ENCODE data around the gene TMX1. TPM values are rescaled to one million over a fixed set of nuclear protein-coding genes. Genes with fewer than 3 reads are reported as not detected.

TMX1 gene
- total and polyA plus RNA-seq, 2 of the 8 experiments (the other 6 are each of a cell fraction or from before 2014, with no cell fraction given): 26.6 to 84.0 TPM

GRCh38 chr14:51211149-51211548, 28.9 kb upstream of the TMX1 start:
- H3K4ac ChIP-seq (replicated peaks; ENCODE audit: insufficient read length, low read depth, low read length): no peak overlapping the region
- no peak overlapping the region for H2BK15ac ChIP-seq (ENCODE audit: low read length)
- H3K23me2 ChIP-seq (ENCODE audit: low read depth, low read length): no peaks in the 10 kb centered on the region
- no peak overlapping the region for H3K27ac ChIP-seq (ENCODE audit: low read depth, low read length)
- H3K79me1 ChIP-seq (ENCODE audit: low read depth, low read length): no peaks in the 10 kb centered on the region
- DNase-seq (ENCODE audit: low read depth in 1 of 2, low spot score in 2 of 2): no peak
- no peak for FAIRE-seq
- H3K27me3 ChIP-seq (replicated peaks in 1 of 4; ENCODE audit: control insufficient read depth in 3 of 4, extremely low read depth in 1 of 4, insufficient read depth in 3 of 4, low read length in 3 of 4): no peaks in the 10 kb centered on the region
- POLR2A ChIA-PET (ENCODE audit: partially characterized antibody): no interaction called here
- H2BK120ac ChIP-seq (replicated peaks; ENCODE audit: low read depth, low read length): no peak overlapping the region
- TF ChIP-seq KDM4A (IDR thresholded peaks at IDR 0.05; ENCODE audit: low read depth, low read length, severe bottlenecking) (no peak), JUND (IDR thresholded peaks at IDR 0.05; ENCODE audit: low read length) (no peak), E2F6 (IDR thresholded peaks at IDR 0.05) (no peak), RNF2 (IDR thresholded peaks at IDR 0.05; ENCODE audit: borderline replicate concordance, low read depth, low read length, missing control alignments, poor library complexity, severe bottlenecking) (no peak), SP4 (IDR thresholded peaks at IDR 0.05; ENCODE audit: low read length) (no peak), CEBPB (IDR thresholded peaks at IDR 0.05; ENCODE audit: low read depth, low read length) (no peak), TCF12 (IDR thresholded peaks at IDR 0.05; ENCODE audit: low read depth, low read length) (no peak), HDAC2 (IDR thresholded peaks at IDR 0.05; ENCODE audit: borderline replicate concordance in 1 of 2, low read depth in 2 of 2, low read length in 2 of 2) (no peak)
- no peak overlapping the region for H2AK5ac ChIP-seq (ENCODE audit: low read depth, low read length)
- no peaks in the 10 kb centered on the region for H3K4me1 ChIP-seq (replicated peaks in 1 of 4; ENCODE audit: control insufficient read depth in 3 of 4, insufficient read depth in 4 of 4, low read length in 3 of 4)
- H3K14ac ChIP-seq (ENCODE audit: insufficient read length): no peak overlapping the region
- H3K23ac ChIP-seq (ENCODE audit: insufficient read length): no peak overlapping the region
- H3K9ac ChIP-seq (replicated peaks in 1 of 4; ENCODE audit: extremely low read depth in 1 of 4, low read depth in 3 of 4, low read length in 3 of 4): no peak overlapping the region
- H3K79me2 ChIP-seq (ENCODE audit: control insufficient read depth in 1 of 2, insufficient read depth in 2 of 2, low read length in 2 of 2): no peaks in the 10 kb centered on the region
- no peaks in the 10 kb centered on the region for H3K9me3 ChIP-seq (ENCODE audit: insufficient read depth in 2 of 2, low read depth in 1 of 2, low read length in 1 of 2)
- H2BK20ac ChIP-seq (ENCODE audit: low read length): no peak overlapping the region
- no peak overlapping the region for H2BK5ac ChIP-seq (ENCODE audit: low read depth, low read length)
- H4K91ac ChIP-seq (replicated peaks; ENCODE audit: insufficient read length, low read length): no peak overlapping the region
- H4K20me1 ChIP-seq (replicated peaks in 1 of 2; ENCODE audit: control insufficient read depth in 1 of 2, insufficient read depth in 2 of 2, low read length in 2 of 2): no peaks in the 10 kb centered on the region
- CTCF ChIA-PET (ENCODE audit: partially characterized antibody): interaction anchor here (1.1 kb wide), 1 partner anchor 344 kb away, joined by 3 read pairs; no protein-coding TSS in a partner anchor
- H3K18ac ChIP-seq (ENCODE audit: extremely low read depth, low read length): no peak overlapping the region
- no peak overlapping the region for H2BK12ac ChIP-seq (ENCODE audit: low read depth, low read length)
- no peak overlapping the region for H4K5ac ChIP-seq (ENCODE audit: insufficient read length, low read depth, low read length)
- no peak overlapping the region for H2AFZ ChIP-seq (ENCODE audit: low read length)
- no peak overlapping the region for H3K56ac ChIP-seq (replicated peaks; ENCODE audit: insufficient read length, low read depth, low read length)
- H3K4me2 ChIP-seq (ENCODE audit: insufficient read depth in 1 of 2, low read depth in 2 of 2, low read length in 2 of 2): no peak overlapping the region
- H4K8ac ChIP-seq (ENCODE audit: extremely low read depth, insufficient read depth, low read length): no peak overlapping the region
- no peak overlapping the region for H3K4me3 ChIP-seq (ENCODE audit: extremely low read depth in 1 of 4, insufficient read depth in 2 of 4, low read depth in 3 of 4, low read length in 4 of 4)
- no peaks in the 10 kb centered on the region for H3K36me3 ChIP-seq (ENCODE audit: control insufficient read depth in 2 of 4, insufficient read depth in 4 of 4, low read length in 3 of 4)

Data from H1 (cell line).